ENCODE results near the gene ZNF622.

ZNF622 gene

GRCh38 chr5:16413166-16413860 is 52.3 kb downstream of the ZNF622 start:
- H3K27me3 ChIP-seq (ENCODE audit: control insufficient read depth in 2 of 2, insufficient read depth in 2 of 2, low read length in 2 of 2) = no peaks in the 10 kb centered on the region
- peaks cover 23 to 26% of the 10 kb centered on the region in 2 donors for H3K4me1 ChIP-seq (ENCODE audit: control insufficient read depth in 2 of 2, insufficient read depth in 2 of 2, low read length in 2 of 2)
- H3K36me3 ChIP-seq (ENCODE audit: control insufficient read depth in 2 of 2, insufficient read depth in 2 of 2, low read length in 2 of 2) = no peaks in the 10 kb centered on the region
- no peak overlapping the region for H3K9ac ChIP-seq (ENCODE audit: low read depth in 1 of 2, low read length in 2 of 2)
- no peak overlapping the region for H3K27ac ChIP-seq (ENCODE audit: low read depth in 2 of 2, low read length in 2 of 2)
- H3K4me3 ChIP-seq (ENCODE audit: low read length in 2 of 2) = no peak overlapping the region
- no peaks in the 10 kb centered on the region for H3K9me3 ChIP-seq (ENCODE audit: control insufficient read depth in 2 of 2, low read length in 2 of 2)

- Histone ChIP-seq H3K27ac (ENCODE audit: low read depth in 2 of 2, low read length in 2 of 2) (peak overlapping the region in 1 of 2 donors; percentile 64), H3K4me1 (ENCODE audit: control insufficient read depth in 2 of 2, insufficient read depth in 2 of 2, low read length in 2 of 2) (peaks cover 23 to 26% of the 10 kb centered on the region in 2 donors), H3K27me3 (ENCODE audit: control insufficient read depth in 2 of 2, insufficient read depth in 2 of 2, low read length in 2 of 2) (no peaks in the 10 kb centered on the region)
Observed at GRCh38 chr5:16412556-16412955, 53.0 kb downstream of the ZNF622 start.

GRCh38 chr5:16411741-16412455 is 53.7 kb downstream of the ZNF622 start:
- H3K9ac ChIP-seq (ENCODE audit: low read depth in 1 of 2, low read length in 2 of 2) = no peak overlapping the region
- H3K36me3 ChIP-seq (ENCODE audit: control insufficient read depth in 2 of 2, insufficient read depth in 2 of 2, low read length in 2 of 2) = no peaks in the 10 kb centered on the region
- peak overlapping the region; percentile 57 to 64 for H3K27ac ChIP-seq (ENCODE audit: low read depth in 2 of 2, low read length in 2 of 2)
- no peak overlapping the region for H3K4me3 ChIP-seq (ENCODE audit: low read length in 2 of 2)
- no peaks in the 10 kb centered on the region for H3K27me3 ChIP-seq (ENCODE audit: control insufficient read depth in 2 of 2, insufficient read depth in 2 of 2, low read length in 2 of 2)
- no peaks in the 10 kb centered on the region for H3K9me3 ChIP-seq (ENCODE audit: control insufficient read depth in 2 of 2, low read length in 2 of 2)
- peaks cover 23 to 26% of the 10 kb centered on the region in 2 donors for H3K4me1 ChIP-seq (ENCODE audit: control insufficient read depth in 2 of 2, insufficient read depth in 2 of 2, low read length in 2 of 2)

More at GRCh38 chr5:16412556-16412955, 53.0 kb downstream of the ZNF622 start:
- Histone ChIP-seq H3K36me3 (ENCODE audit: control insufficient read depth in 2 of 2, insufficient read depth in 2 of 2, low read length in 2 of 2) (no peaks in the 10 kb centered on the region), H3K9me3 (ENCODE audit: control insufficient read depth in 2 of 2, low read length in 2 of 2) (no peaks in the 10 kb centered on the region), H3K9ac (ENCODE audit: low read depth in 1 of 2, low read length in 2 of 2) (no peak overlapping the region), H3K4me3 (ENCODE audit: low read length in 2 of 2) (no peak overlapping the region)

- no peaks in the 10 kb centered on the region for H3K9me3 ChIP-seq (ENCODE audit: control insufficient read depth in 2 of 2, low read length in 2 of 2)
- no peaks in the 10 kb centered on the region for H3K27me3 ChIP-seq (ENCODE audit: control insufficient read depth in 2 of 2, insufficient read depth in 2 of 2, low read length in 2 of 2)
- no peaks in the 10 kb centered on the region for H3K36me3 ChIP-seq (ENCODE audit: control insufficient read depth in 2 of 2, insufficient read depth in 2 of 2, low read length in 2 of 2)
- peak overlapping the region; percentile 25 to 64 for H3K27ac ChIP-seq (ENCODE audit: low read depth in 2 of 2, low read length in 2 of 2)
- H3K9ac ChIP-seq (ENCODE audit: low read depth in 1 of 2, low read length in 2 of 2) = no peak overlapping the region
- no peak overlapping the region for H3K4me3 ChIP-seq (ENCODE audit: low read length in 2 of 2)
- H3K4me1 ChIP-seq (ENCODE audit: control insufficient read depth in 2 of 2, insufficient read depth in 2 of 2, low read length in 2 of 2) = peaks cover 23 to 26% of the 10 kb centered on the region in 2 donors
Observed at GRCh38 chr5:16411235-16411634, 54.4 kb downstream of the ZNF622 start.

- Histone ChIP-seq H3K27me3 (ENCODE audit: control insufficient read depth in 2 of 2, insufficient read depth in 2 of 2, low read length in 2 of 2) (no peaks in the 10 kb centered on the region), H3K27ac (ENCODE audit: low read depth in 2 of 2, low read length in 2 of 2) (peak overlapping the region in 1 of 2 donors; percentile 5), H3K4me1 (ENCODE audit: control insufficient read depth in 2 of 2, insufficient read depth in 2 of 2, low read length in 2 of 2) (peaks cover 23 to 26% of the 10 kb centered on the region in 2 donors), H3K9ac (ENCODE audit: low read depth in 1 of 2, low read length in 2 of 2) (no peak overlapping the region), H3K9me3 (ENCODE audit: control insufficient read depth in 2 of 2, low read length in 2 of 2) (no peaks in the 10 kb centered on the region), H3K4me3 (ENCODE audit: low read length in 2 of 2) (no peak overlapping the region), H3K36me3 (ENCODE audit: control insufficient read depth in 2 of 2, insufficient read depth in 2 of 2, low read length in 2 of 2) (no peaks in the 10 kb centered on the region)
Observed at GRCh38 chr5:16410338-16410737, 55.3 kb downstream of the ZNF622 start.

- Histone ChIP-seq H3K27me3 (ENCODE audit: control insufficient read depth in 2 of 2, insufficient read depth in 2 of 2, low read length in 2 of 2) (no peaks in the 10 kb centered on the region), H3K9ac (ENCODE audit: low read depth in 1 of 2, low read length in 2 of 2) (no peak overlapping the region), H3K4me1 (ENCODE audit: control insufficient read depth in 2 of 2, insufficient read depth in 2 of 2, low read length in 2 of 2) (peaks cover 12 to 17% of the 10 kb centered on the region in 2 donors), H3K36me3 (ENCODE audit: control insufficient read depth in 2 of 2, insufficient read depth in 2 of 2, low read length in 2 of 2) (no peaks in the 10 kb centered on the region), H3K4me3 (ENCODE audit: low read length in 2 of 2) (no peak overlapping the region), H3K9me3 (ENCODE audit: control insufficient read depth in 2 of 2, low read length in 2 of 2) (no peaks in the 10 kb centered on the region), H3K27ac (ENCODE audit: low read depth in 2 of 2, low read length in 2 of 2) (no peak overlapping the region)
Observed at GRCh38 chr5:16406630-16407029, 59.0 kb downstream of the ZNF622 start.

- no peak overlapping the region for H3K9ac ChIP-seq (ENCODE audit: low read depth in 1 of 2, low read length in 2 of 2)
- peaks cover 6 to 11% of the 10 kb centered on the region in 2 donors for H3K4me1 ChIP-seq (ENCODE audit: control insufficient read depth in 2 of 2, insufficient read depth in 2 of 2, low read length in 2 of 2)
Observed at GRCh38 chr5:16406023-16406422, 59.6 kb downstream of the ZNF622 start.

More at GRCh38 chr5:16406023-16406422, 59.6 kb downstream of the ZNF622 start:
- no peaks in the 10 kb centered on the region for H3K9me3 ChIP-seq (ENCODE audit: control insufficient read depth in 2 of 2, low read length in 2 of 2)
- H3K4me3 ChIP-seq (ENCODE audit: low read length in 2 of 2) = no peak overlapping the region
- H3K27me3 ChIP-seq (ENCODE audit: control insufficient read depth in 2 of 2, insufficient read depth in 2 of 2, low read length in 2 of 2) = no peaks in the 10 kb centered on the region
- no peaks in the 10 kb centered on the region for H3K36me3 ChIP-seq (ENCODE audit: control insufficient read depth in 2 of 2, insufficient read depth in 2 of 2, low read length in 2 of 2)
- H3K27ac ChIP-seq (ENCODE audit: low read depth in 2 of 2, low read length in 2 of 2) = no peak overlapping the region
